B cell (primary cell): ENCODE data around the gene PANK1.

Experiments
- CTCF ChIP-seq: fragments of 200-600 bp; IDR thresholded peaks from one replicate; pipeline ENCODE4 v1.8.0; 2022; ENCODE audit warnings: antibody characterized with exemption, mild to moderate bottlenecking
- EZH2 ChIP-seq: IDR thresholded peaks from 2 replicates; pipeline ENCODE4 v1.6.1; 2012; ENCODE audit warnings: borderline replicate concordance, low read depth, mild to moderate bottlenecking, moderate library complexity, low read length; ENCODE audit not compliant: insufficient read depth, poor library complexity, severe bottlenecking

- TF ChIP-seq CTCF: no peak
- TF ChIP-seq EZH2: no peak
Measured at GRCh38 chr10:89548673-89549072, 96.4 kb downstream of the PANK1 start.
